ENCODE measurements around the gene CA14.
"Not testable (repeated sequence)": the region's sequence is repeated elsewhere in the genome, so short reads cannot be mapped to it uniquely, and the experiment has no call there.

CA14 gene

DNA sequence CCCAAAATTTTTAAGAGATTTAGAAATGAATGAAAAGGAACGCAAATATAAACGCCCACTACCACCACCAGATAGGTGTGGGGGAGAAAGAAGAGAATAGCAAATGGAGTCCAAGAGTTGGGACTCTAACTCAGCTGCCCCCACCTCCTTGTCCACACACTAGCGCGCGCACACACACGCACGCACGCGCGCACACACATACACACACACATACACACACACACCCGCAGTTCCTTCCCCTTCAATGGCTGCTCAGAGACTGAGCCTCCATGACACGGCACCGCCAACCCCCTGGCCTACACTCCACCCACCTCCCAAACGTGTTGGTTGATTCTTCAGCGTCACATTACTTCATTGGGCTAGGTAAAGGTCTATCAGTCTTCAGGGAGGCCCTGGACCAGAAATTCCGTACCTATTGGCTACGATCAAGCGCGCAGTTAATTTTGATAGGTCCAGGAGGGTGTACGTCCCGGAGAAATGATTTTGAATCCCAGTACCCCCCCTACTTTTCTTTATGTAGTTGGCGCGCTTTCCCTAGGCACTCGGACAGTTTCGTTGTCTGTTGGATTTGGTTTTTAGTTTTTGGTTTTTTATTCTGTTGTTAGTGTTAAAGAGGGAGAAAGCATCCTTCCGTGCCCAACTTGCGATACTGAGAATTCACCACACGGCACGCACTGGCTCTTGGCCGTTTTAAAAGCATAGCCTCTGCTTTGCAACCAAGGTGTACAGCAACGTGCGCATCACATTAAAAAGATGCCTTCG, 21.5 kb upstream of the CA14 start, which contains the start of gene ANP32E:
Gene ANP32E (minus strand): TSS at position 261 of the 762 bp plus-strand sequence. CDS start 326 bp downstream, outside the sequence.
- DNase-seq (ENCODE audit: low read depth), result peak; percentile 86

DNA sequence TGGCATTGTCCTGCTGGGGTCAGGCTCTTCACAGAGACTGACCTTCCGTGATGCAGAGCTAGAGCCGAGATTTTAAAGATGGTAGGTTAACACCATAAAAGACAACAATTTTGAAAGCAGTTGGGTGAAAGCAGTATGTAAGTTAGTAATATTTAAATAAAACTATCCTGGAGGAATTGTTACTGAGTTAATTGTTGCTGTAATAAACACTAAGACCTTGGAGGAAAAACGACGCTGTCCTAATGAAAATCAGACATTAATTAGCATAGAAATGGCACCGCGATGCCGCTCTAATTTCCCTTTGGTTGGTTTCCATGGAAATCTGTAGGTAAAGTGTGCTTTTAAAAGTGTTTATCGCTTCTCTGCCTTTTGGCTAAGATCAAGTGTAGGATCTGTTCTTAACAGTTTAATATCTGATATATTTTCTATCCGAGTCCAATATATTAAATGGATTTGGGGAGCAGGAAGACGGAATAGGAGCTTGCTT, 20.9 kb upstream of the CA14 start:
- no peak for DNase-seq (ENCODE audit: low read depth)

DNA sequence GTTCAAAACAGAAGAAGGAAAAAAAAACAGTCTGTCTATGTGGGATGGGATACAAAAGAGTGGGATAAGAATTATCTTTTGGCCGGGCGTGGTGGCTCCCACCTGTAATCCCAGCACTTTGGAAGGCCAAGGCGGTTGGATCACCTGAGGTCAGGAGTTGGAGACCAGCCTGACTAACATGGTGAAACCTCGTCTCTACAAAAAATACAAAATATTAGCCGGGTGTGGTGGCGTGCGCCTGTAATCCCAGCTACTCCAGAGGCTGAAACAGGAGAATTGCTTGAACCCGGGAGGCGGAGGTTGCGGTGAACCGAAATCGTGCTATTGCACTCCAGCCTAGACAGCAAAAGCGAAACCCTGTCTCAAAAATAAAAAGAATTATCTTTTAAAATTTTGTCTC, 20.4 kb upstream of the CA14 start:
- not testable (repeated sequence) for DNase-seq (ENCODE audit: low read depth)

GRCh38 chr1:150237746-150238145, 19.8 kb upstream of the CA14 start:
- no peak for DNase-seq (ENCODE audit: low read depth)

DNA sequence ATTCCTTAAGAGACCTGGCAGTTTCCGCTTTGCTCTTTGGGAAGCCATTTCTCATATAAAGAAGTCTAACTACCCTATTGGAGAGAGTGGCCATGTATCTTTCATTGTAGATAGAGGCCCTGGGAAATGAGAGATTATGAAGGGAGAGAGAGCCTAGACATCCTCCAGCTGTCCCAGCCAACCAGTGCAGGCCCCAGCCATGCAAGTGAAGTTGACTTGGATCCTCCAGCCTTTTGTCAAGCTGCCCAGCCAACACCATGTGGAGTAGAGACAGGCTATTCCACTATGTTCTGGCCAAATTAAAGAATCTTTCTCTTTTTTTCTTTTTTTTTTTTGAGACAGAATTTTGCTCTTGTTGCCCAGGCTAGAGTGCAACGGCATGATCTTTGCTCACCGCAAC, 14.6 kb upstream of the CA14 start:
- DNase-seq (ENCODE audit: low read depth), result no peak

- no peak for DNase-seq (ENCODE audit: low read depth)
Observed at GRCh38 chr1:150249936-150250335, 7.6 kb upstream of the CA14 start.

DNA sequence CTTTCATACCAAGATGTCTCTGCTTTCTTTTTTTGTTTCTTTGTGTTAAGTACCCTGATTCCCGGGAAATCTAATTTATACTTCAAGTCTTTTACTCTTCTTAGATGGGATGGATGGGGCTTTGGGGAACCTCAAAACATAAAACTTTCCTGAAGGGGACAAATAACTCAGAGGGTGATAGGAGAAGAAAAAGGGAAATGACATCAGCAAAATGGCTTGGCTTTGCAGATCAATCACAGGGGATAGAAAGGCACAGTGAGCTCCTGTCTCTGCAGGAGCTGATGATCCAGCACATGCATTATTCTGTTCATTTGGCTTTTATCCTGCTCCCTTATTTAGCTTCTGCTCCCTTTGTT, 1.4 kb upstream of the CA14 start:
- no peak for DNase-seq (ENCODE audit: low read depth)

DNA sequence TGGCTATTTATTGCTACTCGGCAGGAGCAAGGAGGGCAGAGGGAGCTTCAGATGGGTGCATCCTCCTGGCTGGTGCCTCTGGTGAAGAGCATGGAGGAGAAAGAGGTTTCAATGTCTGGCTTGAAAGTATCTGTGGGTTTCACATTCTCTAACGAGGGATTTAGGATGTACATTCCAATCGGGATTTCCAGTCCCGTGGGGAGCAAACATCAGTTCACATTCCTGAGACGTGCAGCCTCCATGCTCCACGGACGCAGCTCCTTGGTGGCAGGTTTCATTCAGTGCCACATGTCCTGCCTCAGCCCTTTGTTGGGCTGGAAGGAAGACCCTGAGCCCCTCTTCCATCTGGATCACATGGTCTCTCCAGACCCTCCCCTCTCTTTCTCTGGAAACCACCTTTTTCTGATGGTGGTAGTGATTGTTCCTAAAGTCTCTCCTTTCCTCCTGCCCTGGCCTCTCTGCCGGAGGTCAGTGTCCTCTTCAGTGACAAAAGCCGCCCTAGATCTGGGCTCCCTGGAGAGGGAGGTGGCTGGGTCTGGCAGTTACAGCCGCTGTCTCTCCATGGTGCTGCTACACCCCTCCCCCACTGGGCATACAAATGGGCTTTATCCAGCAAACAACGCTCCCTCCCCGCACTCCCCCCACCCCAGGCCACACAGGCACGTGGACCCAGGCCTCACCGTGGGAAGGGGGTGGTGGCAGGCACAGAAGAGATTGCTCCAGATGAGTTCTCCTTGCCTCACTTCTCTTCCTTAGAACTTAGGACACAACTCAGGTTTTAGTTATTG, 826 bp upstream of the CA14 start:
- DNase-seq (ENCODE audit: low read depth), result no peak

DNA sequence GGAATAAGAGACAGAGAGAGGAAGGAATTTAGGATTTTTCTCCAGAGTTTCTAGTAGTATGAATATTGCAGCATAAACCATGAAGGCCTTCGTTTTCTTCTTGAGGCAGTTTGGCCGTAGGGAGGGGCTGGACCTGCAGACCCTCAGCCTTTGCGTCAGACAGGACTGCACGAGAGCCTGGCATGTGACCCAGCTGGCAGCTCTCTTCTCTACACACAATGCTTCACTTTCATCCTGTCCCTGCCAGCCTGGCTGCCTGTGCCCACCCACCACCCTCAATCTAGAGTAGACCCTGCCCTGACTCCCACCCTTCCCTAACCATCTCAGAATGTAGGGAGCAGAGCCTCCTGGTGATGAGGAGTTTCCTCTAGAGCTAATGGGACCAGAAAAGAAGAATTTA, 1.6 kb downstream of the CA14 start:
- no peak for DNase-seq (ENCODE audit: low read depth)

- DNase-seq (ENCODE audit: low read depth), result no peak
Observed at GRCh38 chr1:150259758-150260669, 2.4 kb downstream of the CA14 start.

GRCh38 chr1:150261367-150261766, 3.8 kb downstream of the CA14 start:
- no peak for DNase-seq (ENCODE audit: low read depth)

- no peak for DNase-seq (ENCODE audit: low read depth)
Observed at GRCh38 chr1:150262388-150263320, 5.1 kb downstream of the CA14 start.

DNA sequence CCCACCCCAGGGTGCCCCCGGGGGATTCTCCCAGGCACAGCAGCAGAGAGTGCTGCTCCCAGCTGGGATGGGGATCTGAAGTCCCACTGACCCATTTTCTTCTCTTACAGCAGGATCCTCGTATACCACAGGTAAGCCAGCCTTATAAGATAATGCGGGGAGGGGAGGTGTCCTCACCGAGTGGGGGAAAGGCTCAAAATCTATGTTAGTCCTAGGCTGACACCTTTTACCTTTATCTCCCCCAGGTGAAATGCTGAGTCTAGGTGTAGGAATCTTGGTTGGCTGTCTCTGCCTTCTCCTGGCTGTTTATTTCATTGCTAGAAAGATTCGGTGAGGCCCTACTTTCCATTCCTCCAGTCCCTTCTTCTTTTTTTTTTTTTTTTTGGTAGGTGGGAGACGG, 6.0 kb downstream of the CA14 start:
- DNase-seq (ENCODE audit: low read depth), result no peak

GRCh38 chr1:150267896-150268295, 10.3 kb downstream of the CA14 start:
- DNase-seq (ENCODE audit: low read depth), result no peak

- peak; percentile 6 for DNase-seq (ENCODE audit: low read depth)
Observed at GRCh38 chr1:150268340-150268704, 10.7 kb downstream of the CA14 start.

DNA sequence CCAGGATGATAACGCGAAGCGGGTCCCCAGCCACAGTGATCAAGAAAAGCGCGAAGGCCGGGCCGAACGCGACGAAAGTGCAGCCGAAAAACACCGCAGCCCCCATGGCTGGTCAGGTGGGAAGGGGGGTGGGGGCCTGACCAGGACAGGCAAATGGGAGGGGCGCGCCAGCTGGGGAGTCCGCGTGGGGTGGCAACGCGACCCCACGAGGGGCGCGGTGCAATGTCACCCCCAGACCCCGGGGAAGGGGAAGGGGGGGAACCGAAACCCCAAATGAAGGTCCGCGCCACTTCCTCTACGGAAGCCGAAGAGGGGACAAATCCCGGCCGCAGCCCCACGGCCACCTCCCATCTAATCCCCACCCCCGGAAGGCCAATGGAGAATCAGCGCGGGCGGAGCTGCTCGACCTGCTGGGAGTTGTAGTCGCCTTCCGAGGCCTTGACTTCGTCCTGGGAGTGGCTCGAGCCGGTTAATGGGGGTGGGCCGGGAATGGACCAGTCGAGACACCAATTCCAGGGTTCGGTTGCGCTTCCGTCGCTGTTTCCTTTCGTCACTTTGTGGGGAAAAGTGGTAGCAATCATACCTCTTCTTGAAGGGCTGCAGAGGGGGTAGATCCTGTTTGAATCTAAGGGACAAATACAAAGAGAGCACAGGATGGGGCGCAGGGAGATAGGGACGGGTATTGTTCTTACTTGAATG, 11.3 kb downstream of the CA14 start, which contains the start of gene APH1A:
Gene APH1A (minus strand): TSS at position 312 of the 699 bp plus-strand sequence. CDS start 206 bp downstream, at position 106.
- peak; percentile 90 for DNase-seq (ENCODE audit: low read depth)

DNA sequence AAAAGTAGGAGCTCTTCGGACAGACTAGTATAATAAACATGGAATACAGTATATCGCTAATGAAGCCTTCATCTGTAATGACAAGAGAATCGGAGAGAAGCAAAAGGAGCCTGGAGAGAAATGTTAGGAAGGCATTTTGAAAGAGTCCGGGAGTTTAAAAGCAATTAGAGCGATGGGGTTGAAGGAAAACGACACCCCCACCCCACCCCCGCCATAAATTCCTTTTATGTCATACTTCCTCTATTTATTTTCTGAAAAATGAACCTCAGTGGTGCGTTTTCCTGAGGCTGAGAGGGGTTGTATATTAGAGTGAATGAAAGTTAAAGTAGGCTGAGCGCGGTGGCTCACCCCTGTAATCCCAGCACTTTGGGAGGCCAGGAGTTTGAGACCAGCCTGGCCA, 11.9 kb downstream of the CA14 start:
- DNase-seq (ENCODE audit: low read depth), result no peak

GRCh38 chr1:150271291-150271959, 13.9 kb downstream of the CA14 start:
- no peak for DNase-seq (ENCODE audit: low read depth)

- no peak for DNase-seq (ENCODE audit: low read depth)
Observed at GRCh38 chr1:150273311-150273710, 15.7 kb downstream of the CA14 start.

All from activated T-cell treated with anti-CD3 and anti-CD28 coated beads for 48 hours (primary cell).